GM12872 (cell line): Measurements from ENCODE around the gene PRB4.

Source experiments
- TF ChIP-seq, protein P1 (sequence below): IDR thresholded peaks from 3 replicates; pipeline ENCODE4 v1.5.1; 2011; ENCODE audit warnings: low read depth, mild to moderate bottlenecking, low read length, moderate library complexity; ENCODE audit not compliant: insufficient read depth

PRB4 gene

DNA sequence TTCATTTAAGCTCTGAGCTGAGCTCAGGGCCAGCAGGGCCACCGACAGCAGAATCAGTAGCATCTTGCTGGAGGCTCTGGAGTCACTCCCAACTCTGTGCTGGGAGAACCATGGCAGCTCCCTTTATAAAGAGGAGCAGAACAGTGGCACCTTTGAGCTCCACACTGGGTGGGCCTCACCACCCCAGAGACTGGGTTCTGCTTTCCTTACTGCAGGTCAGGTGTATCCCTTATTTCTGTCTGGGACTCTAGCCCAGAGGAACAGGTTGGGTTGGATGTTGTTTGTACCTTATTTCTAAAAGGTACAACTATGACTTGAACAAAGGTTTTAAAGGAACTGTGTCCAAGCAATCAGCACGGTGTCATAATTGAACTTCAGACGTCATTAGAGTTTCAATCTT, 40.6 kb downstream of the PRB4 start, which contains the start of gene PRB3:
PRB3 (minus strand) TSS at position 101 of the 400 bp plus-strand sequence; CDS start at position 63, 38 bp downstream.
- TF ChIP-seq, protein P1, sequence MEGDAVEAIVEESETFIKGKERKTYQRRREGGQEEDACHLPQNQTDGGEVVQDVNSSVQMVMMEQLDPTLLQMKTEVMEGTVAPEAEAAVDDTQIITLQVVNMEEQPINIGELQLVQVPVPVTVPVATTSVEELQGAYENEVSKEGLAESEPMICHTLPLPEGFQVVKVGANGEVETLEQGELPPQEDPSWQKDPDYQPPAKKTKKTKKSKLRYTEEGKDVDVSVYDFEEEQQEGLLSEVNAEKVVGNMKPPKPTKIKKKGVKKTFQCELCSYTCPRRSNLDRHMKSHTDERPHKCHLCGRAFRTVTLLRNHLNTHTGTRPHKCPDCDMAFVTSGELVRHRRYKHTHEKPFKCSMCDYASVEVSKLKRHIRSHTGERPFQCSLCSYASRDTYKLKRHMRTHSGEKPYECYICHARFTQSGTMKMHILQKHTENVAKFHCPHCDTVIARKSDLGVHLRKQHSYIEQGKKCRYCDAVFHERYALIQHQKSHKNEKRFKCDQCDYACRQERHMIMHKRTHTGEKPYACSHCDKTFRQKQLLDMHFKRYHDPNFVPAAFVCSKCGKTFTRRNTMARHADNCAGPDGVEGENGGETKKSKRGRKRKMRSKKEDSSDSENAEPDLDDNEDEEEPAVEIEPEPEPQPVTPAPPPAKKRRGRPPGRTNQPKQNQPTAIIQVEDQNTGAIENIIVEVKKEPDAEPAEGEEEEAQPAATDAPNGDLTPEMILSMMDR, result no peak

DNA sequence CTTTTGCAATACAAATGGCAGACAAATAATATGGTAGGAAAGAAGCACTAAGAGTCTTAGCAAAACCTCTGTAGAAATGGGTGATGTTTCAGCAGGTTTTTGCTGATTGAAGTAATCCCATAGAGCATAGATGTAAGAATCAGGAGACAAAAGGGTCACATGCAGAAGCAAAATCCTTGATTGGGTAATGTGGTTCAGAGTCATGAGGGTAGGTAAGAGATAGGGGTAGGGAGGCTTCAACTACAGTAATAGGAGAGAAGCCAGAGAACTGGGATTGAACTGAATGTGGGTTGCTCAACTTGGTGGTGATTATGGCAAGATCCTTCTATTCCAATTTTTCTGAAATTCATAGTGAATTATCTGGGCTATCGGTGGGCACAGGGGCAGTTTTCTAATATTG, 45.7 kb downstream of the PRB4 start:
- TF ChIP-seq, protein P1, result no peak
